Peyer's patch (tissue), 4 donors: ENCODE results near the gene LY6G6F. TPM values are rescaled to one million over a fixed set of nuclear protein-coding genes. Genes with fewer than 3 reads are reported as not detected.

Experiments
- DNase-seq, 3 donors: peaks; one replicate each; pipeline ENCODE4 v3.0.0-alpha.2; 2017 to 2019
- H3K27ac ChIP-seq, 4 donors: fragments of 200-600 bp; sonication (generic); one replicate each; pipeline ENCODE4 v1.5.1; 2016 to 2019
- H3K27me3 ChIP-seq, 2 donors: fragments of 200-600 bp; sonication (generic); one replicate each; pipeline ENCODE4 v1.5.1; 2019
- H3K36me3 ChIP-seq, 3 donors: fragments of 200-600 bp; sonication (generic); one replicate each; pipeline ENCODE4 v1.5.1; 2016 to 2019
- H3K4me1 ChIP-seq, 4 donors: fragments of 200-600 bp; sonication (generic); one replicate each; pipeline ENCODE4 v1.5.1; 2016 to 2019
- H3K4me3 ChIP-seq, 4 donors: fragments of 200-600 bp; sonication (generic); 1 replicate in 3 of 4; 2 replicates in 1 of 4; pipeline ENCODE4 v1.5.1; 2016 to 2019; ENCODE audit warnings: mild to moderate bottlenecking in 1 of 4
- H3K9me3 ChIP-seq, 4 donors: fragments of 200-600 bp; sonication (generic); one replicate each; pipeline ENCODE4 v1.5.1; 2016 to 2019; ENCODE audit warnings: mild to moderate bottlenecking in 1 of 4
- CTCF ChIP-seq, 6 experiments: fragments of 450-650 bp in 4 of 6; fragments of 200-600 bp in 2 of 6; sonication (generic) in 1 of 6; IDR thresholded peaks; one replicate each; pipeline ENCODE4 v1.5.1; 2017 to 2019; ENCODE audit warnings: antibody characterized with exemption in 6 of 6, mild to moderate bottlenecking in 3 of 6, moderate library complexity in 1 of 6
- POLR2A ChIP-seq, 2 donors: fragments of 450-650 bp; IDR thresholded peaks; one replicate each; pipeline ENCODE4 v1.5.1; 2017; ENCODE audit warnings: antibody characterized with exemption in 2 of 2, mild to moderate bottlenecking in 2 of 2, moderate library complexity in 2 of 2
- total RNA-seq, 4 donors: library from RNA; depleted of rRNA; stranded (reverse); fragments of >200 nt; gene quantifications; one replicate each; pipeline ENCODE4 v1.1.0, GENCODE V29; 2016

The LY6G6F gene
- total RNA-seq, 4 donors from 2014 or later = not detected

DNA sequence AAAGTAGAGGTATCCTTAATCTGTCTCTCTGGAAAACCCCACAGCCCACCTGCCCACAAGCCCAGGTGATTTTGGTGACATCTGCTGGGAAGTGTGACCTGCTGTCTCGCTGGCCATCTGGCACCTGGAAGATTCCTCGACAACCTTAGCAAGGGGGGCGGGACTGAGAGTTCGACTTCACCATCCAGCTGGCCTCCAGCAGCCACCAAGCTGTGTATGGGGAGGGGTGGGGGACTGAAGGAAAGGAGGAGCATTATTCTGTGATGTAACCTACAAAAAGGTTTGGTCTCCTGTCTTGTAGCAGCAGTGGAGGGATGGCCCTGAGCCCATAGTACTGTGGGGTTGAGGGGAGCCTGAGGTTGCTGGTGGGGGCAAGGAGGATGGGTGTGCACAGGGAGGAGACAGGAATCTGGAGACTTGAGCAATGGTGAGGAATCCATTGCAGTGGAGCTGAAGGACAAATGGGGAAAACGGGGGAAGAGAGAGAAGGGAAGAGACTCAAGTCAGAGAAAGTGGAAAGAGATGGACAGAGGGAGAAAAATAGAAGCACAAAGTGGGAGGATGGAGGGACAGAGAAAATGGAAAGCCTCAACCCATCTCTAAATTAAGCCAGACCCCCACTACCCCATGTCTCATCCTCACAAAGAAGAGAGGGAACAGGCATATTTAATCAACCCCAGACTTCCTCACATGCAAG is 4.0 kb downstream of the LY6G6F start:
- Histone ChIP-seq H3K36me3 (no peaks in the 10 kb centered on the region), H3K27me3 (no peaks in the 10 kb centered on the region), H3K9me3 (no peaks in the 10 kb centered on the region), H3K27ac (peak overlapping the region in 1 of 4 donors; percentile 39), H3K4me3 (no peak overlapping the region), H3K4me1 (peaks cover 0 to 15% (median 1%) of the 10 kb centered on the region in 4 donors)
- TF ChIP-seq CTCF (IDR thresholded peaks at IDR 0.05) = no peak
- no peak for TF ChIP-seq POLR2A (IDR thresholded peaks at IDR 0.05)
- no peak for DNase-seq

DNA sequence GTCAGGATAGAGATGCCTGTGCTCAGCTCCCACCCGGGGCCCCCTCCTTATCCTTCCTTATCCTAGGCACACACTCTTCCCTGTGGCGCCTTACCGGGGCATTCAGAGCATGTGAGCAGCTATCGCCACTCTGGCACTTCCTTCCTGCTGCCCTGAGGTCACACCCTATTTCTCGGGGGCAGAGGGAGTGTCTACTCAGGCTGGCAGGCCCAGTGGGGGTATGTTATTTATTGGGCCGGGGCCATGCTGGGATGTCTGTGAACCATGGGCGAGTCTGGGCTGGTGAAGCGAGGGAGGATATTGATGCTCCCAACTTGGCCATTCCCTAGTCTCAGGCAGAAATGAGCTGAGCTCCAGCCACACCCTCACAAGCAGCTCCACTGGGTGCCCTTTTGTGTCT is 4.6 kb downstream of the LY6G6F start:
- Histone ChIP-seq H3K4me1 (peaks cover 0 to 15% (median 1%) of the 10 kb centered on the region in 4 donors), H3K9me3 (no peaks in the 10 kb centered on the region), H3K27ac (peak overlapping the region in 1 of 4 donors; percentile 39), H3K36me3 (no peaks in the 10 kb centered on the region), H3K27me3 (no peaks in the 10 kb centered on the region), H3K4me3 (no peak overlapping the region)
- DNase-seq = no peak
- no peak for TF ChIP-seq CTCF (IDR thresholded peaks at IDR 0.05)
- no peak for TF ChIP-seq POLR2A (IDR thresholded peaks at IDR 0.05)

DNA sequence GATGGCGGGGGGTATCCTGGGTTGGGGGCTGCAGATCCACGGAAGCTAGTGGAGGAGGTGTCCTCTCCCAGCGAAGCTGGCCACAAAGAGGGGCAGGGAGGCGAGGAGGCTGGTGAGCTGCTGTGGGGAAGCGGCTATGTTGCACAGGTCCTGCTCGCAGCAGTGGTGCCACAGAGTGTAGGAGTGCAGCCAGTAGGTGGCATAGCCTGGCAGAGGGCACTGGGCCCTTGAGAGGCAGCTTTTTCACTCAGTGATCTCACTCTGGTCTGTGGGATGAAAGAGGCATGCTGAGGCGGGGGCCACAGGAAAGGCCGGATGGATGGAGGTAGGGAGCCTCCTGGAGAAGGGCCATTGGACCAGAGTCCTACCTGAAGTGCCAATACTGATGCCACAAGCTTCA is 5.6 kb downstream of the LY6G6F start:
- Histone ChIP-seq H3K27me3 (no peaks in the 10 kb centered on the region), H3K27ac (no peak overlapping the region), H3K4me3 (no peak overlapping the region), H3K9me3 (no peaks in the 10 kb centered on the region), H3K4me1 (peaks cover 0 to 15% (median 1%) of the 10 kb centered on the region in 4 donors), H3K36me3 (no peaks in the 10 kb centered on the region)
- DNase-seq = no peak
- TF ChIP-seq POLR2A (IDR thresholded peaks at IDR 0.05) (no peak), CTCF (IDR thresholded peaks at IDR 0.05) (peak in 4 of 6 experiments; percentile 14 to 44 (median 36))

DNA sequence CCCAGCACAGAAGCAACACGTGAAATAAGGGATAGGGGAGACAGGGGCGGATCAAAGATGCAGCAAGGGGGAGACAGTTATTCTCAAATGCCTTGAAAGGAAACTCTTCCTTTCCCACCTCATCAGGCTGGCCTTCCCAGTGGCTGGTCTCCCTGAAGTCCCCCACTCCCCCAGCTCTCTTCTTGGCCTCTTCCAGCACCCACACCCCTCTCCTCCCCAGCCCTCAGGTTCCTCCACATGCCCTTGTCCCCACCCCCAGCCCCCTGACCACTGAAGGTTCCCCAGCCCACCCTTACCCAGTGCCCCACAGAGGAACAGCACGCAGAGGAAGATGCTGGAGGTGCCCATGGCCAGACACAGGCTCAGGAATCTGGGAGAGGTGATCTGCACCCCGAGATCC is 6.8 kb downstream of the LY6G6F start:
- Histone ChIP-seq H3K4me1 (peaks cover 0 to 15% (median 1%) of the 10 kb centered on the region in 4 donors), H3K4me3 (no peak overlapping the region), H3K36me3 (no peaks in the 10 kb centered on the region), H3K9me3 (no peaks in the 10 kb centered on the region), H3K27me3 (no peaks in the 10 kb centered on the region), H3K27ac (no peak overlapping the region)
- TF ChIP-seq POLR2A (IDR thresholded peaks at IDR 0.05) = no peak
- TF ChIP-seq CTCF (IDR thresholded peaks at IDR 0.05) = no peak
- no peak for DNase-seq

GRCh38 chr6:31713991-31714684 is 7.5 kb downstream of the LY6G6F start:
- H3K27ac ChIP-seq = peak overlapping the region in 1 of 4 donors; percentile 35
- no peaks in the 10 kb centered on the region for H3K9me3 ChIP-seq
- TF ChIP-seq CTCF (IDR thresholded peaks at IDR 0.05) (no peak), POLR2A (IDR thresholded peaks at IDR 0.05) (no peak)
- no peak for DNase-seq
- H3K27me3 ChIP-seq = no peaks in the 10 kb centered on the region
- H3K4me3 ChIP-seq = no peak overlapping the region
- H3K36me3 ChIP-seq = no peaks in the 10 kb centered on the region
- H3K4me1 ChIP-seq = peaks cover 0 to 15% (median 1%) of the 10 kb centered on the region in 4 donors
